ENCODE measurements around the gene ZC3H12C.

DNA sequence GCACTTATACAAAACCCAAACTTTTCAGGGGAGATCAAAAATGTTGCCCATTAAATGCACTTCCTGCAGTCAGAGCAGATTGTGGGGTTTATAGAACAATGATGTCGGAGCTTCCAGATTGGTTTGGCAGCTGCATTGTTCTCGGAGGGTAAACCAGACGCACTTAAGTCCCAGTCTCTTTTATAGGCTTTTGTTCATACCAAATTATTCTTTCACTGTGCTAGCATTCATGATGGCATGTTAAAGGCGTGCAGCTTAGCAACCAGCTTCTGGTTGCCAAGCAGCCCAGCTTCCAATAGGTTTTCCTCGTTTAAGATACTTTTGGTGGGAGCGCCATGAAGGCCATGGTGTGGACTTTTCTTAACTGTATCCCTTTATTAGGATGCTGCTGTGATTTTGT lies 40.9 kb downstream of the ZC3H12C start:
- TF ChIP-seq, protein P1, sequence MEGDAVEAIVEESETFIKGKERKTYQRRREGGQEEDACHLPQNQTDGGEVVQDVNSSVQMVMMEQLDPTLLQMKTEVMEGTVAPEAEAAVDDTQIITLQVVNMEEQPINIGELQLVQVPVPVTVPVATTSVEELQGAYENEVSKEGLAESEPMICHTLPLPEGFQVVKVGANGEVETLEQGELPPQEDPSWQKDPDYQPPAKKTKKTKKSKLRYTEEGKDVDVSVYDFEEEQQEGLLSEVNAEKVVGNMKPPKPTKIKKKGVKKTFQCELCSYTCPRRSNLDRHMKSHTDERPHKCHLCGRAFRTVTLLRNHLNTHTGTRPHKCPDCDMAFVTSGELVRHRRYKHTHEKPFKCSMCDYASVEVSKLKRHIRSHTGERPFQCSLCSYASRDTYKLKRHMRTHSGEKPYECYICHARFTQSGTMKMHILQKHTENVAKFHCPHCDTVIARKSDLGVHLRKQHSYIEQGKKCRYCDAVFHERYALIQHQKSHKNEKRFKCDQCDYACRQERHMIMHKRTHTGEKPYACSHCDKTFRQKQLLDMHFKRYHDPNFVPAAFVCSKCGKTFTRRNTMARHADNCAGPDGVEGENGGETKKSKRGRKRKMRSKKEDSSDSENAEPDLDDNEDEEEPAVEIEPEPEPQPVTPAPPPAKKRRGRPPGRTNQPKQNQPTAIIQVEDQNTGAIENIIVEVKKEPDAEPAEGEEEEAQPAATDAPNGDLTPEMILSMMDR (IDR thresholded peaks at IDR 0.05) = no peak
- no peak for TF ChIP-seq POLR2A (IDR thresholded peaks at IDR 0.05)
